NB4 (cell line): Measurements from ENCODE around the gene SCNN1B.

Experiments used
- MYC ChIP-seq: IDR thresholded peaks from 2 replicates; pipeline ENCODE4 v1.6.1; 2011; ENCODE audit warnings: low read depth, low read length
- POLR2A ChIP-seq: IDR thresholded peaks from 2 replicates; pipeline ENCODE4 v1.6.1; 2011; ENCODE audit warnings: mild to moderate bottlenecking; ENCODE audit not compliant: insufficient read length; ENCODE audit errors: extremely low read depth
- TF ChIP-seq, protein P1 (sequence below): IDR thresholded peaks from 2 replicates; pipeline ENCODE4 v1.6.1; 2011; ENCODE audit warnings: low read depth, low read length
- TF ChIP-seq, protein P2 (sequence below): IDR thresholded peaks from one replicate; pipeline ENCODE4 v1.5.1; 2012; ENCODE audit warnings: low read depth, low read length

DNA sequence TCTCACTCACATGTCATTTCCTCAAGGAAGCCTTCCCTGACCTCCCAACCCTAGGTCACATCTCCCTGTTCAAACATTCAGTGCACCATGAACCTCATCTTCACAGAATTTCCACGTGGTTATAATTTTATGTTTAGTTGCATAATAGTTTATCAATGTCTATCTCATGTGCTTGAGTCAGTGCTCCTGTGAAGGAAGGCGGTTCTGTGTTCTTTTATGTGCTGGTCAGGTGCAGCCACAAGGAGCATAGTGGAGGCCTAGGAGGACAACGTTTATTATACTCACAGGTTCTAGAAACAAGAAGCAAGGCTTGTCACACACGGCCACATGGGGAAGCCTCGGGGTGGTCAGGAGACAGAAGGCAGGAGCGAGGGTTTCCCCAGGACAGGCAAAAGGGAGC lies 34.5 kb upstream of the SCNN1B start:
- TF ChIP-seq, protein P1, sequence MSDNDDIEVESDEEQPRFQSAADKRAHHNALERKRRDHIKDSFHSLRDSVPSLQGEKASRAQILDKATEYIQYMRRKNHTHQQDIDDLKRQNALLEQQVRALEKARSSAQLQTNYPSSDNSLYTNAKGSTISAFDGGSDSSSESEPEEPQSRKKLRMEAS: no peak
- TF ChIP-seq, protein P2, sequence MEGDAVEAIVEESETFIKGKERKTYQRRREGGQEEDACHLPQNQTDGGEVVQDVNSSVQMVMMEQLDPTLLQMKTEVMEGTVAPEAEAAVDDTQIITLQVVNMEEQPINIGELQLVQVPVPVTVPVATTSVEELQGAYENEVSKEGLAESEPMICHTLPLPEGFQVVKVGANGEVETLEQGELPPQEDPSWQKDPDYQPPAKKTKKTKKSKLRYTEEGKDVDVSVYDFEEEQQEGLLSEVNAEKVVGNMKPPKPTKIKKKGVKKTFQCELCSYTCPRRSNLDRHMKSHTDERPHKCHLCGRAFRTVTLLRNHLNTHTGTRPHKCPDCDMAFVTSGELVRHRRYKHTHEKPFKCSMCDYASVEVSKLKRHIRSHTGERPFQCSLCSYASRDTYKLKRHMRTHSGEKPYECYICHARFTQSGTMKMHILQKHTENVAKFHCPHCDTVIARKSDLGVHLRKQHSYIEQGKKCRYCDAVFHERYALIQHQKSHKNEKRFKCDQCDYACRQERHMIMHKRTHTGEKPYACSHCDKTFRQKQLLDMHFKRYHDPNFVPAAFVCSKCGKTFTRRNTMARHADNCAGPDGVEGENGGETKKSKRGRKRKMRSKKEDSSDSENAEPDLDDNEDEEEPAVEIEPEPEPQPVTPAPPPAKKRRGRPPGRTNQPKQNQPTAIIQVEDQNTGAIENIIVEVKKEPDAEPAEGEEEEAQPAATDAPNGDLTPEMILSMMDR: no peak
- TF ChIP-seq MYC: no peak
- no peak for TF ChIP-seq POLR2A
